Neutrophil (primary cell): ENCODE measurements around the gene STIM1.
A peak's percentile ranks its signal among the peaks of the same experiment; 100 is the strongest.

Source experiments
- H3K27ac ChIP-seq: fragments of 200-600 bp; sonication (generic); 2 replicates; pipeline ENCODE4 v1.5.1; 2016; ENCODE audit warnings: mild to moderate bottlenecking, moderate library complexity
- H3K27me3 ChIP-seq: fragments of 200-600 bp; sonication (generic); 2 replicates; pipeline ENCODE4 v1.6.0; 2016; ENCODE audit warnings: mild to moderate bottlenecking
- H3K36me3 ChIP-seq: fragments of 200-600 bp; sonication (generic); 2 replicates; pipeline ENCODE4 v1.5.1; 2017
- H3K4me1 ChIP-seq, 2 experiments: fragments of 200-600 bp in 1 of 2; sonication (generic) in 1 of 2; 1 replicate in 1 of 2; 2 replicates in 1 of 2; pipeline versions ENCODE4 v1.5.1 to v1.6.1; 2013 to 2016; ENCODE audit warnings: low read depth in 1 of 2, low read length in 1 of 2, mild to moderate bottlenecking in 1 of 2, moderate library complexity in 1 of 2; ENCODE audit not compliant: control insufficient read depth in 1 of 2, insufficient read depth in 1 of 2
- H3K4me3 ChIP-seq, 2 experiments: fragments of 200-600 bp in 1 of 2; sonication (generic) in 1 of 2; 1 replicate in 1 of 2; 2 replicates in 1 of 2; pipeline ENCODE4 v1.5.1; 2013 to 2016; ENCODE audit warnings: low read depth in 1 of 2, low read length in 1 of 2, mild to moderate bottlenecking in 1 of 2, moderate library complexity in 1 of 2
- H3K9me3 ChIP-seq: fragments of 200-600 bp; sonication (generic); 2 replicates; pipeline ENCODE4 v1.5.1; 2016
- TF ChIP-seq, protein P1 (sequence below): fragments of 200-600 bp; sonication (generic); IDR thresholded peaks from 2 replicates; pipeline ENCODE4 v1.5.1; 2016; ENCODE audit warnings: antibody characterized with exemption

The STIM1 gene

DNA sequence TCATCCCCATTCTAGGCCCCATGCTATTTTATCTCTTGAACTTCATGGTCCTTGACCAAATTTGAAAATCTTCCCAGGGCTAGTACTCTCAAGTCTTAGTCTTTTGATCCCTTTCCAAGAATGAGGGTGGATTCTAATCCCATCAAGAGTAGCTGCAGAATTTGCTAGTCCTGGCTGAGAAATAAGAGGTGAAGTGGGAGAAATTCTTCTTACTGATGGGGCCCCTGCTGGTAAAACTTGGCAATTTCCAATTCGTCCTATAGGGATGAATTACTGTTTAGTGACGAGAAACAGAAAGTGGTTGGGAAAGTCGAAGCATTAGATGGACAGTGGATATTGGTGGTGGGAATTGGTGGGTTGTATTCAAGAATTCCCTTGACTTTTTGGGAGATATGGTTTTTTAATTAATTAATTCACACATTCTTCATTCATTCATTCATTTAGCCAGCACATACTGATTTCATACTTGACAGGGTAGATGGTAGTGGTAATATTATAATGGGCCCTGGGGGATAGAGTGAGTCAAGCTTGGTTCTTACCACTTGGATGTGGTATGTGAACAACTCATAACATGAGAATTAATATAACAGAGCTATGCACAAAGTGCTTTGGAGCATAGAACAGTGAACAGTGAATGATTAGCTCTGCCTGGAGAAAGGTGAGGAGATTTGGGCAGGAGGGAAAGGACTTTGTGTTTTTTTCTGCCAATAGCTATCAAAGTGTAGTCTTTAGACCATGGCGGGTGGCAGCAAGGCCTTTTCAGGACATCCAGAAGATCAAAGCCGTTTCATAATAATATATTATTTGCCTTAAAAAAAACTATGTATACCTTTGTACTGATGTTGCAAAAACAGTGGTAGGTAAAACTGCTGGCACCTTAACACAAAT, 103.8 kb downstream of the STIM1 start:
- H3K27me3 ChIP-seq, result no peaks in the 10 kb centered on the region
- peaks cover 23 to 26% of the 10 kb centered on the region in 2 experiments for H3K4me1 ChIP-seq
- H3K36me3 ChIP-seq, result no peaks in the 10 kb centered on the region
- peak overlapping the region; percentile 71 for H3K27ac ChIP-seq
- H3K9me3 ChIP-seq, result no peaks in the 10 kb centered on the region
- TF ChIP-seq, protein P1, sequence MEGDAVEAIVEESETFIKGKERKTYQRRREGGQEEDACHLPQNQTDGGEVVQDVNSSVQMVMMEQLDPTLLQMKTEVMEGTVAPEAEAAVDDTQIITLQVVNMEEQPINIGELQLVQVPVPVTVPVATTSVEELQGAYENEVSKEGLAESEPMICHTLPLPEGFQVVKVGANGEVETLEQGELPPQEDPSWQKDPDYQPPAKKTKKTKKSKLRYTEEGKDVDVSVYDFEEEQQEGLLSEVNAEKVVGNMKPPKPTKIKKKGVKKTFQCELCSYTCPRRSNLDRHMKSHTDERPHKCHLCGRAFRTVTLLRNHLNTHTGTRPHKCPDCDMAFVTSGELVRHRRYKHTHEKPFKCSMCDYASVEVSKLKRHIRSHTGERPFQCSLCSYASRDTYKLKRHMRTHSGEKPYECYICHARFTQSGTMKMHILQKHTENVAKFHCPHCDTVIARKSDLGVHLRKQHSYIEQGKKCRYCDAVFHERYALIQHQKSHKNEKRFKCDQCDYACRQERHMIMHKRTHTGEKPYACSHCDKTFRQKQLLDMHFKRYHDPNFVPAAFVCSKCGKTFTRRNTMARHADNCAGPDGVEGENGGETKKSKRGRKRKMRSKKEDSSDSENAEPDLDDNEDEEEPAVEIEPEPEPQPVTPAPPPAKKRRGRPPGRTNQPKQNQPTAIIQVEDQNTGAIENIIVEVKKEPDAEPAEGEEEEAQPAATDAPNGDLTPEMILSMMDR, result no peak
- H3K4me3 ChIP-seq, result no peak overlapping the region

DNA sequence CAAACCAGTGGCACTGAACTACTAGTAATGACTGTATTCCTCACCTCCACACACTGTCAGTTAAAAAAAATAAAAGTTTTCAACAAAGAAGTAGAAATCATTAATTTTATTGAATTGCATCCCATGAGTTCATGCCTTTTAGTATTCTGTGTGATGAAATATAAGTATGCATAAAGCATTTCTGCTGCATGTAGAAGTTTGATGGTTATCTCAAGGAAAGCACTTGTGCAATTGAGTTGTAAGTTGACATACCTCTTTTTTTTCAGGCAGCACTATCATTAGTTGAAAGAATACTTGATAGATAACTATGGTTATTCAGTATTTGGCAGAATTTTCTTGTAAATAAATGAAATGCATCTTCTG, 104.4 kb downstream of the STIM1 start:
- Histone ChIP-seq H3K4me3 (no peak overlapping the region), H3K27me3 (no peaks in the 10 kb centered on the region), H3K4me1 (peaks cover 23 to 26% of the 10 kb centered on the region in 2 experiments), H3K36me3 (no peaks in the 10 kb centered on the region), H3K27ac (peak overlapping the region; percentile 71), H3K9me3 (no peaks in the 10 kb centered on the region)
- TF ChIP-seq, protein P1, result no peak

DNA sequence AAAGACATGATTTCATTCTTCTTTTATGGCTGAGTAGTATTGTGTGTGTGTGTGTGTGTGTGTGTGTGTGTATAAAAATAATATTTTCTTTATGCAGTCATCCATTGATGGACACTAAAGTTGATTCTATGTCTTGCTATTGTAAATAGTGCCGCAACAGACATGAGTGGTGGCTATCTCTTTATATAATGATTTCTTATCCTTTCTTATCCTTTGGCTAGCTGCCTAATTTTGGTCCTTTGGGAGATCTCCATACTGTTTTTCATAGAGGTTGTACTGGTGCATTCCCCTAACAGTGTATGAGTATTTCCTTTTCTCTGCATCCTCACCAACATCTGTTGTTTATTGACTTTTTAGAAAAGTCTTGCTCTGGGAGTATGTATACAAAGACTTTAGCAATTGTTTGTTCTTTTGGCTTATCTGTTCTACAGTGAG, 107.0 kb downstream of the STIM1 start:
- no peak overlapping the region for H3K4me3 ChIP-seq
- H3K27ac ChIP-seq, result no peak overlapping the region
- TF ChIP-seq, protein P1, result no peak
- peaks cover 23 to 26% of the 10 kb centered on the region in 2 experiments for H3K4me1 ChIP-seq
- H3K36me3 ChIP-seq, result peaks cover 2% of the 10 kb centered on the region
- H3K9me3 ChIP-seq, result no peaks in the 10 kb centered on the region
- no peaks in the 10 kb centered on the region for H3K27me3 ChIP-seq

DNA sequence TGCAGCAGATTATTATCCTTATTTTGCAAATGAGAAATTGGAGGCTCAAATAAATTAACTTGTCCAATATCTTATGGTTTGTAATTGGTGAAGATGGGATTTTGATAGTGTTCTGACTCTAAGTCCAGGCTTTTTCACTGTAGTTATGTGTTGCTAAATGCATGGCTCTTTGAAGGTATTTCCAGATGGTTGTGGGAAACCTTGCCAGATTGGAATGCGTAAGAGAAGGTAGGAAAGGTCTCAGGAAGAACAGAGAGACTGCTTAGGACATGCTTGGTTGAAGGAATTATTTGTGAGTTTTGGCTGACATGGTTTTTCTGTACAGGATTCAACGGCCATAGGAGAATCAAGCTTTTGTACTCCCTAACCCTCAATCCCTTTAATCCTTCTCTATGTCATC, 108.6 kb downstream of the STIM1 start:
- H3K27ac ChIP-seq, result no peak overlapping the region
- H3K9me3 ChIP-seq, result no peaks in the 10 kb centered on the region
- TF ChIP-seq, protein P1, result no peak
- no peaks in the 10 kb centered on the region for H3K27me3 ChIP-seq
- H3K36me3 ChIP-seq, result peaks cover 8% of the 10 kb centered on the region
- peaks cover 23 to 26% of the 10 kb centered on the region in 2 experiments for H3K4me1 ChIP-seq
- no peak overlapping the region for H3K4me3 ChIP-seq

DNA sequence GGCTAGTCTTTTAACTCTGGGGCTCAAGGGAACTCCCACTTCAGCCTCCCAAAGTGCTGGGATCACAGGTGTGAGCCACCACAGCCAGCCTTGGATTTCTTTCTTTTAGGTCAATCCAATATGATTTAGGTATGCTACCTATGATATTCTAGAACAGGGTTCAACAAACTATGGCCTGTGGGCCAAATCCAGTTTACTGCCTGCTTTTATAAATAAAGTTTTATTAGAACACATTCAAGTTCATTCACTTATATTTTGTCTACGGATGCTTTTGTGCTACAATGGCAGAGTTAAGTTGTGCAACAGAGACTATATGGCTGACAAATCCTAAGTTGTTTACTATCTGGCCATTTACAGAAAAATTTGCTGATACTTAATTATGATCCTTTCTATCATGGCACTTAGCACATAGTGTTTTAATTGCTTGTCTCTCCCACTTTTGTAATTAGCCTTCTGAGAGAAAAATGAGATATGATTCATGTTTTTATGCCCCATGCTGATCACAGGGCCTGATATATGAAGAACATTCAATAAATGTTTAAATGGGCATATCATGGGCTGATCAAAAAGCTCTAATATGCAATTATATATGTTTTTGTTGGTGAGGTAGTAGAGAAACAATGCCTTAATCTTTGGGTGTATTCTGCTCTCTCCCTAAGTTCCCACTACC, 109.6 kb downstream of the STIM1 start:
- peaks cover 8% of the 10 kb centered on the region for H3K36me3 ChIP-seq
- H3K27me3 ChIP-seq, result no peaks in the 10 kb centered on the region
- H3K27ac ChIP-seq, result no peak overlapping the region
- TF ChIP-seq, protein P1, result no peak
- no peaks in the 10 kb centered on the region for H3K9me3 ChIP-seq
- peaks cover 19 to 23% of the 10 kb centered on the region in 2 experiments for H3K4me1 ChIP-seq
- H3K4me3 ChIP-seq, result no peak overlapping the region
